ENCODE data around the gene SPDYC. TPM values are rescaled to one million over a fixed set of nuclear protein-coding genes. Genes with fewer than 3 reads are reported as not detected.

The SPDYC gene
- total RNA-seq, 1 experiment from 2014 or later = not detected

- no peak overlapping the region for H3K9ac ChIP-seq (ENCODE audit: low read length)
- H3K4me2 ChIP-seq (ENCODE audit: low read length) = no peak overlapping the region
- no peaks in the 10 kb centered on the region; the same call in 1 of the 2 replicates for H4K20me1 ChIP-seq (ENCODE audit: low read length)
- no peaks in the 10 kb centered on the region for H3K27me3 ChIP-seq (ENCODE audit: low read length)
- intact Hi-C loops (cut with micrococcal nuclease) = no loop called here
- H3K4me3 ChIP-seq (ENCODE audit: low read length) = no peak overlapping the region
- H2AFZ ChIP-seq (ENCODE audit: low read length) = no peak overlapping the region
- peaks cover 10% of the 10 kb centered on the region for H3K4me1 ChIP-seq (ENCODE audit: insufficient read depth, low read length)
- DNase-seq = no peak
- ChIA-PET POLR2A (ENCODE audit: unreplicated experiment) (no interaction called here), CTCF (interaction anchor here (0.5 to 0.7 kb wide), 2 partner anchors 17 to 96 kb away, joined by 3 to 5 read pairs; no protein-coding TSS in a partner anchor)
- no peak for ATAC-seq
- H3K36me3 ChIP-seq (ENCODE audit: low read depth, low read length) = peaks cover 53% of the 10 kb centered on the region; the same call in 1 of the 2 replicates
- H3F3A ChIP-seq (ENCODE audit: low read length, unreplicated experiment) = no peaks in the 10 kb centered on the region
- no peaks in the 10 kb centered on the region for H3K9me2 ChIP-seq (replicated peaks; ENCODE audit: low read length)
- no TSS peak for BruUV-seq (replicated peaks)
- no peak for TF ChIP-seq EZH2 (IDR thresholded peaks at IDR 0.05; ENCODE audit: low read length, unreplicated experiment)
- TF ChIP-seq EZH2phosphoT487 (IDR thresholded peaks at IDR 0.05; ENCODE audit: borderline replicate concordance, low read length) = no peak
- TF ChIP-seq CTCF (conservative IDR thresholded peaks at IDR 0.05; ENCODE audit: low read depth, low read length) = peak; percentile 20; the same call in 1 of the 2 replicates
- peaks cover 39% of the 10 kb centered on the region for H3K79me2 ChIP-seq (ENCODE audit: low read length)
- H3K9me3 ChIP-seq (ENCODE audit: low read length) = no peaks in the 10 kb centered on the region
- no peak overlapping the region for H3K27ac ChIP-seq (ENCODE audit: low read length)
Measured at GRCh38 chr11:65129649-65130441, 40.2 kb upstream of the SPDYC start.

GRCh38 chr11:65130631-65131416 is 39.2 kb upstream of the SPDYC start:
- no peaks in the 10 kb centered on the region for H3K27me3 ChIP-seq (ENCODE audit: low read length)
- H3K4me2 ChIP-seq (ENCODE audit: low read length) = no peak overlapping the region
- H3F3A ChIP-seq (ENCODE audit: low read length, unreplicated experiment) = no peaks in the 10 kb centered on the region
- no TSS peak for BruUV-seq (replicated peaks)
- ATAC-seq = no peak
- TF ChIP-seq EZH2 (IDR thresholded peaks at IDR 0.05; ENCODE audit: low read length, unreplicated experiment) (no peak), EZH2phosphoT487 (IDR thresholded peaks at IDR 0.05; ENCODE audit: borderline replicate concordance, low read length) (no peak), CTCF (conservative IDR thresholded peaks at IDR 0.05; ENCODE audit: low read depth, low read length) (no peak)
- H4K20me1 ChIP-seq (ENCODE audit: low read length) = no peaks in the 10 kb centered on the region; the same call in 1 of the 2 replicates
- DNase-seq = no peak
- CTCF ChIA-PET = interaction anchor here (0.5 to 0.7 kb wide), 2 partner anchors 18 to 95 kb away, joined by 3 to 5 read pairs; no protein-coding TSS in a partner anchor
- intact Hi-C loops (cut with micrococcal nuclease) = no loop called here
- POLR2A ChIA-PET (ENCODE audit: unreplicated experiment) = no interaction called here
- peaks cover 46% of the 10 kb centered on the region; the same call in 1 of the 2 replicates for H3K36me3 ChIP-seq (ENCODE audit: low read depth, low read length)
- H3K4me3 ChIP-seq (ENCODE audit: low read length) = no peak overlapping the region
- peaks cover 35% of the 10 kb centered on the region for H3K79me2 ChIP-seq (ENCODE audit: low read length)
- H3K4me1 ChIP-seq (ENCODE audit: insufficient read depth, low read length) = peaks cover 16% of the 10 kb centered on the region
- H3K9me3 ChIP-seq (ENCODE audit: low read length) = no peaks in the 10 kb centered on the region
- no peak overlapping the region for H3K9ac ChIP-seq (ENCODE audit: low read length)
- H3K9me2 ChIP-seq (replicated peaks; ENCODE audit: low read length) = no peaks in the 10 kb centered on the region
- H2AFZ ChIP-seq (ENCODE audit: low read length) = no peak overlapping the region
- no peak overlapping the region for H3K27ac ChIP-seq (ENCODE audit: low read length)

All from PC-3 (cell line).